OCI-LY1 (cell line): ENCODE data around the gene NSF.

Experiments used
- H2AFZ ChIP-seq: fragments of 200-600 bp; sonication (generic), shearing (Covaris generic); 2 replicates; pipeline ENCODE4 v1.6.0; 2014; ENCODE audit warnings: antibody characterized with exemption, mild to moderate bottlenecking, low read length
- H3F3A ChIP-seq: fragments of 200-600 bp; sonication (generic), shearing (Covaris generic); 2 replicates; pipeline ENCODE4 v1.6.0; 2014; ENCODE audit warnings: mild to moderate bottlenecking, antibody characterized with exemption, low read length, moderate library complexity; ENCODE audit not compliant: insufficient read depth
- H3K27ac ChIP-seq: fragments of 200-600 bp; sonication (generic); 2 replicates; pipeline ENCODE4 v1.5.1; 2014; ENCODE audit warnings: low read length, mixed run types, mild to moderate bottlenecking, low read depth; ENCODE audit not compliant: poor library complexity, severe bottlenecking
- H3K27me3 ChIP-seq: fragments of 200-600 bp; sonication (generic); 2 replicates; pipeline ENCODE4 v1.6.0; 2014; ENCODE audit warnings: antibody characterized with exemption, mild to moderate bottlenecking, low read length, moderate library complexity; ENCODE audit not compliant: insufficient read depth
- H3K36me3 ChIP-seq: fragments of 200-600 bp; sonication (generic); 2 replicates; pipeline ENCODE4 v1.6.1; 2014; ENCODE audit warnings: mild to moderate bottlenecking, antibody characterized with exemption, low read length, moderate library complexity, mixed read lengths; ENCODE audit not compliant: insufficient read depth
- H3K4me1 ChIP-seq: fragments of 200-600 bp; sonication (generic); 2 replicates; pipeline ENCODE4 v1.5.1; 2014; ENCODE audit warnings: mild to moderate bottlenecking, low read length, moderate library complexity; ENCODE audit not compliant: insufficient read depth, severe bottlenecking
- H3K4me2 ChIP-seq: fragments of 200-600 bp; sonication (generic), shearing (Covaris generic); 2 replicates; pipeline ENCODE4 v1.6.1; 2014; ENCODE audit warnings: low read length
- H3K4me3 ChIP-seq: fragments of 200-600 bp; sonication (generic); 2 replicates; pipeline ENCODE4 v1.5.1; 2014; ENCODE audit warnings: low read length, low read depth, mild to moderate bottlenecking, mixed read lengths; ENCODE audit not compliant: poor library complexity, severe bottlenecking
- H3K79me2 ChIP-seq: fragments of 200-600 bp; shearing (Covaris generic); 2 replicates; pipeline ENCODE4 v1.6.1; 2016; ENCODE audit warnings: mixed run types, low read length, mixed read lengths; ENCODE audit not compliant: insufficient read depth
- H3K9ac ChIP-seq: fragments of 200-600 bp; sonication (generic), shearing (Covaris generic); 2 replicates; pipeline ENCODE4 v1.6.1; 2014; ENCODE audit warnings: mild to moderate bottlenecking, low read length, mixed read lengths
- H3K9me2 ChIP-seq: fragments of 200-600 bp; sonication (generic), shearing (Covaris generic); 2 replicates; pipeline ENCODE4 v1.6.1; 2014; ENCODE audit warnings: low read depth, mild to moderate bottlenecking, low read length, mixed read lengths
- H3K9me3 ChIP-seq: fragments of 200-600 bp; shearing (Covaris generic); 2 replicates; pipeline ENCODE4 v1.6.1; 2014; ENCODE audit warnings: low read length, mixed read lengths
- H4K20me1 ChIP-seq: fragments of 200-600 bp; sonication (generic), shearing (Covaris generic); 2 replicates; pipeline ENCODE4 v1.6.0; 2016; ENCODE audit warnings: mild to moderate bottlenecking, low read length; ENCODE audit not compliant: insufficient read depth
- CTCF ChIP-seq: fragments of 200-600 bp; sonication (generic), shearing (Covaris generic); IDR thresholded peaks from 2 replicates; pipeline ENCODE4 v1.5.1; 2017; ENCODE audit warnings: mild to moderate bottlenecking, antibody characterized with exemption, low read length, moderate library complexity, mixed read lengths
- EZH2 ChIP-seq: fragments of 200-600 bp; sonication (generic), shearing (Covaris generic); IDR thresholded peaks from 2 replicates; pipeline ENCODE4 v1.8.0; 2017; ENCODE audit warnings: borderline replicate concordance, mixed run types, mild to moderate bottlenecking, antibody characterized with exemption, low read length, moderate library complexity, mixed read lengths

The NSF gene

DNA sequence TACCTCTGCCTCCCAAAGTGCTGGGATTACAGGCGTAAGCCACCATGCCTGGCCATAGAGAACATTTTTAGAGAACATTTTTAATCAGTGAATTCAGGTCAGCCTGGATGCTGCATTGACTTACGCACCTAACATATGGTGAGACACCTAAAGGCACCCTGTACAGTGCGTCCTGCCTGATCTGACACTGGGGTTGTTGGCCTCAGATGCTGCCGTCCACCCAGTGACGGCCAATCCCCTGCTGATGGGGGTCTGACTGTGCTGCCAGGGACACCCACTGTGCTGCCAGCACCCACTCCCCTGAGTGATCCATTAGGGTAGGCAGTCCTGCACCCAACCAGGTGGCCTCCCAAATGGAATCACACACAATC, 189.5 kb downstream of the NSF start:
- TF ChIP-seq CTCF (no peak), EZH2 (no peak)
- Histone ChIP-seq H2AFZ (no peak overlapping the region), H3K36me3 (no peaks in the 10 kb centered on the region), H3K9me2 (no peaks in the 10 kb centered on the region), H3K4me1 (peaks cover 36% of the 10 kb centered on the region), H3F3A (no peaks in the 10 kb centered on the region), H3K4me2 (no peak overlapping the region), H3K27ac (no peak overlapping the region), H3K4me3 (no peak overlapping the region), H3K27me3 (no peaks in the 10 kb centered on the region), H4K20me1 (no peaks in the 10 kb centered on the region), H3K9me3 (no peaks in the 10 kb centered on the region), H3K9ac (no peak overlapping the region), H3K79me2 (no peaks in the 10 kb centered on the region)

GRCh38 chr17:46782250-46782953, 191.9 kb downstream of the NSF start:
- Histone ChIP-seq H3K4me3 (no peak overlapping the region), H3K4me1 (peaks cover 23% of the 10 kb centered on the region), H3K9me2 (no peaks in the 10 kb centered on the region), H3K9ac (no peak overlapping the region), H3K9me3 (no peaks in the 10 kb centered on the region), H3F3A (no peaks in the 10 kb centered on the region), H2AFZ (no peak overlapping the region), H3K36me3 (no peaks in the 10 kb centered on the region), H3K4me2 (no peak overlapping the region), H3K27ac (no peak overlapping the region), H3K79me2 (no peaks in the 10 kb centered on the region), H3K27me3 (no peaks in the 10 kb centered on the region), H4K20me1 (no peaks in the 10 kb centered on the region)
- TF ChIP-seq CTCF (peak; percentile 78), EZH2 (no peak)

GRCh38 chr17:46783031-46783593, 192.6 kb downstream of the NSF start:
- no peaks in the 10 kb centered on the region for H3K36me3 ChIP-seq
- no peaks in the 10 kb centered on the region for H3K79me2 ChIP-seq
- no peaks in the 10 kb centered on the region for H3F3A ChIP-seq
- no peak overlapping the region for H3K4me3 ChIP-seq
- no peaks in the 10 kb centered on the region for H3K9me3 ChIP-seq
- H3K27ac ChIP-seq: no peak overlapping the region
- no peak overlapping the region for H3K4me2 ChIP-seq
- no peaks in the 10 kb centered on the region for H4K20me1 ChIP-seq
- H3K27me3 ChIP-seq: no peaks in the 10 kb centered on the region
- no peak overlapping the region for H2AFZ ChIP-seq
- no peak overlapping the region for H3K9ac ChIP-seq
- H3K9me2 ChIP-seq: no peaks in the 10 kb centered on the region
- H3K4me1 ChIP-seq: peaks cover 23% of the 10 kb centered on the region
- no peak for TF ChIP-seq EZH2

DNA sequence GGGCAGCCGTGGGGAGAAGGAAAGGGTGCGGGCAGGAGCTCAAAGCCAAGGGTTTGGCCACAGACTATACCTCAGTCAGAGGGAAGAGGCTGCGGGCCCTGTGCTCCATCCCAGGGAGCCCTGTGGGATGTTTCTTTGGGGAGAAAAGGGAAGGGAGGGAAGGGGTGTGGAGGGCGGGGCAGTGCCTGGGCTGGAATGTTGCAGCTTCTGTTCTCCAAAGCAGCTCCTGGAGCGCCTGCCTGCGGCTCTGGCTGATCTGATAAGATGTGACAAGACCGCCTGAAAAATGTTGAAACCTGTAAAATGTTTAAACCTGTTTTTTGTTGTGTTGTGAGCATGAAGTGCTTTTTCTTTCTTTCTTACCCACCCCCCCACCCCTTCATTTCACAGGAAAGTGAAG, 195.2 kb downstream of the NSF start:
- peaks cover 21% of the 10 kb centered on the region for H3K4me1 ChIP-seq
- H3K36me3 ChIP-seq: no peaks in the 10 kb centered on the region; the same call in 1 of the 2 replicates
- H3K79me2 ChIP-seq: no peaks in the 10 kb centered on the region
- H2AFZ ChIP-seq: no peak overlapping the region
- no peaks in the 10 kb centered on the region for H4K20me1 ChIP-seq
- TF ChIP-seq CTCF (no peak), EZH2 (no peak)
- H3K9ac ChIP-seq: no peak overlapping the region
- H3F3A ChIP-seq: no peaks in the 10 kb centered on the region
- H3K27me3 ChIP-seq: no peaks in the 10 kb centered on the region; the same call in 1 of the 2 replicates
- no peak overlapping the region for H3K27ac ChIP-seq
- no peaks in the 10 kb centered on the region for H3K9me2 ChIP-seq
- no peaks in the 10 kb centered on the region for H3K9me3 ChIP-seq
- no peak overlapping the region for H3K4me3 ChIP-seq
- H3K4me2 ChIP-seq: no peak overlapping the region
